A549 (cell line): ENCODE measurements around the gene PPP1R14D. TPM values are rescaled to one million over a fixed set of nuclear protein-coding genes. Genes with fewer than 3 reads are reported as not detected.

Experiments
- ATAC-seq, 2 experiments: fragments of 200-7000 bp in 1 of 2; fragments of >200 bp in 1 of 2; cut with Nextera tagmentation in 1 of 2; cut with Tn5 transposase in 1 of 2; 3 replicates each; pipeline versions ENCODE4 v1.8.0 to v1.9.1; 2018 to 2020; ENCODE audit warnings: mild to moderate bottlenecking in 1 of 2, moderate library complexity in 1 of 2
- CTCF ChIA-PET: fragments of 300-600 bp; sonication (Branson Sonifier 250); formaldehyde crosslinking; extraction: SDS; loops from one replicate; lab custom pipeline; 2021; ENCODE audit warnings: antibody characterized with exemption, inconsistent platforms; lab: Yijun Ruan, JAX
- POLR2A ChIA-PET: fragments of 350-600 bp; formaldehyde crosslinking; extraction: SDS; loops from one replicate; lab custom pipeline; 2021; ENCODE audit warnings: antibody characterized with exemption, inconsistent platforms; lab: Yijun Ruan, JAX
- DNase-seq, 2 experiments: peaks; one replicate each; pipeline versions ENCODE4 v3.0.0 to v3.0.0-alpha.2; 2011 to 2016; ENCODE audit warnings: low read depth in 1 of 2, low spot score in 1 of 2
- FAIRE-seq: peaks from 2 replicates; lab custom pipeline; 2011; peaks lifted over from hg19 to GRCh38; lab: Jason Lieb, UNC
- H3K27ac ChIP-seq, 2 experiments: fragments of >200 bp; sonication (Bioruptor Twin); formaldehyde crosslinking; 3 replicates each; pipeline ENCODE4 v1.5.1; 2016 to 2017
- H3K4me1 ChIP-seq: fragments of >200 bp; sonication (Bioruptor Twin); formaldehyde crosslinking; 3 replicates; pipeline ENCODE4 v1.6.1; 2016
- H3K4me2 ChIP-seq: fragments of >200 bp; sonication (Bioruptor Twin); formaldehyde crosslinking; 3 replicates; pipeline ENCODE4 v1.6.1; 2016
- H3K4me3 ChIP-seq: fragments of >200 bp; sonication (Bioruptor Twin); formaldehyde crosslinking; 3 replicates; pipeline ENCODE4 v1.5.1; 2016
- H3K9me3 ChIP-seq: fragments of >200 bp; sonication (Bioruptor Twin); formaldehyde crosslinking; 3 replicates; pipeline ENCODE4 v1.6.1; 2016
- CBX2 ChIP-seq: fragments of 200-600 bp; sonication (generic); IDR thresholded peaks from 2 replicates; pipeline ENCODE4 v1.6.1; 2016; ENCODE audit warnings: low read depth, mild to moderate bottlenecking, borderline replicate concordance
- CBX8 ChIP-seq: fragments of 200-600 bp; sonication (generic); IDR thresholded peaks from 2 replicates; pipeline ENCODE4 v1.6.1; 2016
- ELK1 ChIP-seq: fragments of 150-350 bp; IDR thresholded peaks from 2 replicates; pipeline ENCODE4 v1.6.1; 2014; ENCODE audit warnings: low read depth, mild to moderate bottlenecking, low read length
- FOXS1 ChIP-seq: fragments of 250-450 bp; sonication (Bioruptor Pico); IDR thresholded peaks from 2 replicates; pipeline ENCODE4 v1.5.0; 2020; ENCODE audit warnings: mild to moderate bottlenecking, moderate library complexity
- GATA3 ChIP-seq: IDR thresholded peaks from 2 replicates; pipeline ENCODE4 v1.6.1; 2012; ENCODE audit warnings: borderline replicate concordance
- HEYL ChIP-seq: fragments of 250-450 bp; sonication (Bioruptor Pico); IDR thresholded peaks from 2 replicates; pipeline ENCODE4 v1.8.0; 2021; ENCODE audit warnings: mild to moderate bottlenecking, moderate library complexity
- MAZ ChIP-seq: fragments of 150-350 bp; IDR thresholded peaks from 2 replicates; pipeline ENCODE4 v1.6.1; 2014; ENCODE audit warnings: antibody characterized with exemption, low read depth, low read length, borderline replicate concordance
- NFE2L2 ChIP-seq: fragments of 150-350 bp; conservative IDR thresholded peaks from 2 replicates; pipeline ENCODE4 v1.6.1; 2014; ENCODE audit warnings: low read length
- NPAS2 ChIP-seq: fragments of 250-450 bp; sonication (Bioruptor Pico); IDR thresholded peaks from 2 replicates; pipeline ENCODE4 v1.8.0; 2022; ENCODE audit warnings: mild to moderate bottlenecking, moderate library complexity, borderline replicate concordance
- PBX3 ChIP-seq: IDR thresholded peaks from 2 replicates; pipeline ENCODE4 v1.6.1; 2012
- RAD21 ChIP-seq, 2 experiments: fragments of >200 bp in 1 of 2; sonication (Bioruptor Twin) in 1 of 2; formaldehyde crosslinking in 1 of 2; IDR thresholded peaks in 1 of 2; conservative IDR thresholded peaks in 1 of 2; 2 replicates in 1 of 2; 3 replicates in 1 of 2; pipeline ENCODE4 v1.6.1; 2012 to 2018; ENCODE audit warnings: inconsistent platforms in 1 of 2
- RARB ChIP-seq: fragments of 250-450 bp; sonication (Bioruptor Pico); IDR thresholded peaks from 2 replicates; pipeline ENCODE4 v1.8.0; 2021; ENCODE audit warnings: mild to moderate bottlenecking, moderate library complexity
- RNF2 ChIP-seq: fragments of 200-600 bp; sonication (generic); IDR thresholded peaks from 2 replicates; pipeline ENCODE4 v1.6.1; 2016; ENCODE audit warnings: low read depth, mild to moderate bottlenecking, antibody characterized with exemption, moderate library complexity, borderline replicate concordance
- SMC3 ChIP-seq: fragments of >200 bp; sonication (Bioruptor Twin); formaldehyde crosslinking; IDR thresholded peaks from 3 replicates; pipeline ENCODE4 v1.6.1; 2018; ENCODE audit warnings: inconsistent platforms
- WGBS: methylation state at CpG from one replicate; pipeline ENCODE4 v1.1.6; 2017; ENCODE audit errors: missing lambda C conversion rate; 5-methylcytosine and 5-hydroxymethylcytosine counted together
- polyA plus RNA-seq, 4 experiments: library from polyadenylated mRNA; depleted of rRNA in 3 of 4; stranded (reverse); fragments of >200 nt; fragmentation: RNase III in 1 of 4; extraction: RNeasy Plus Mini Kit Qiagen cat#74134 plus additional on column Dnase treatment in 1 of 4; gene quantifications; 2 replicates in 3 of 4; 3 replicates in 1 of 4; pipeline ENCODE4 v1.2.3, GENCODE V29; 2011 to 2017

Gene PPP1R14D
- polyA plus RNA-seq, 2 of the 4 experiments (the other 2 are of a cell fraction), result 0.21 to 1.1 TPM

- no peak for TF ChIP-seq RAD21 (conservative IDR thresholded peaks at IDR 0.05 in 1 of 2, IDR thresholded peaks at IDR 0.05 in 1 of 2)
- TF ChIP-seq MAZ, result no peak
- no peak for TF ChIP-seq GATA3
- TF ChIP-seq RNF2, result no peak
Observed at GRCh38 chr15:40771242-40771641, 57.3 kb downstream of the PPP1R14D start (continued).

- Histone ChIP-seq H3K9me3 (no peaks in the 10 kb centered on the region), H3K4me1 (peaks cover 3% of the 10 kb centered on the region; the same call in 2 of the 3 replicates), H3K4me3 (no peak overlapping the region), H3K4me2 (no peak overlapping the region), H3K27ac (no peak overlapping the region)
- CTCF ChIA-PET, result interaction anchor here (0.6 to 2.9 kb wide), 5 partner anchors 12 to 329 kb away, joined by 3 to 19 read pairs (median 4); no protein-coding TSS in a partner anchor
- no peak for DNase-seq
- WGBS, result 98% methylated on average over 3 of the region's 17 CpGs
- no peak for FAIRE-seq
- POLR2A ChIA-PET, result no interaction called here
- no peak for ATAC-seq
- TF ChIP-seq CBX8 (no peak), MAZ (no peak), SMC3 (no peak), HEYL (CRISPR knock-in tag) (no peak), NFE2L2 (no peak), RNF2 (no peak), NPAS2 (no peak), CBX2 (no peak)
Observed at GRCh38 chr15:40770147-40770721, 58.3 kb downstream of the PPP1R14D start.

- ATAC-seq (no peak), DNase-seq (no peak), FAIRE-seq (no peak)
- H3K4me1 ChIP-seq, result peaks cover 11% of the 10 kb centered on the region; the same call in 2 of the 3 replicates
- no peak within 1 kb of the TSS for H3K4me2 ChIP-seq
- H3K4me3 ChIP-seq, result no peak within 1 kb of the TSS
- no peaks in the 10 kb centered on the region for H3K9me3 ChIP-seq
- no peak for TF ChIP-seq GATA3
- no peak for TF ChIP-seq PBX3
- TF ChIP-seq ELK1, result no peak
- TF ChIP-seq FOXS1 (CRISPR knock-in tag), result no peak
- no peak for TF ChIP-seq NFE2L2
- WGBS, result 91% methylated on average over 28 of the region's 28 CpGs
- CTCF ChIA-PET, result interaction anchor here (1.2 to 2.9 kb wide), 3 partner anchors 13 to 23 kb away, joined by 3 to 19 read pairs (median 4); no protein-coding TSS in a partner anchor
- POLR2A ChIA-PET, result no interaction called here
- no peak within 1 kb of the TSS for H3K27ac ChIP-seq
Observed at GRCh38 chr15:40769274-40770146, 59.0 kb downstream of the PPP1R14D start, which contains the start of gene C15orf62. C15orf62 (plus strand) TSS chr15:40769980; CDS start chr15:40770496, 516 bp downstream.

GRCh38 chr15:40768521-40769273, 59.8 kb downstream of the PPP1R14D start:
- CTCF ChIA-PET, result interaction anchor here (0.6 to 6.1 kb wide), 6 partner anchors 9 to 91 kb away, joined by 3 to 40 read pairs (median 6); no protein-coding TSS in a partner anchor
- TF ChIP-seq RARB, result no peak
- Histone ChIP-seq H3K9me3 (no peaks in the 10 kb centered on the region), H3K4me1 (peaks cover 14% of the 10 kb centered on the region; the same call in 2 of the 3 replicates), H3K4me2 (no peak overlapping the region), H3K27ac (no peak overlapping the region), H3K4me3 (no peak overlapping the region)
- WGBS, result 87% methylated on average over 17 of the region's 21 CpGs
- no peak for DNase-seq
- no peak for ATAC-seq
- no peak for FAIRE-seq
- POLR2A ChIA-PET, result no interaction called here
